DND-41 (cell line): ENCODE measurements around the gene SAMSN1.

Experiments used
- EZH2 ChIP-seq: IDR thresholded peaks from 3 replicates; pipeline ENCODE4 v1.6.1; 2012; ENCODE audit warnings: borderline replicate concordance, low read depth, mild to moderate bottlenecking, moderate library complexity, low read length, inconsistent platforms; ENCODE audit not compliant: severe bottlenecking
- TF ChIP-seq, protein P1 (sequence below): IDR thresholded peaks from 2 replicates; pipeline ENCODE4 v1.5.1; 2012; ENCODE audit warnings: borderline replicate concordance, low read length, moderate library complexity, mild to moderate bottlenecking; ENCODE audit not compliant: poor library complexity, severe bottlenecking; ENCODE audit errors: extremely low read depth

- TF ChIP-seq, protein P1, sequence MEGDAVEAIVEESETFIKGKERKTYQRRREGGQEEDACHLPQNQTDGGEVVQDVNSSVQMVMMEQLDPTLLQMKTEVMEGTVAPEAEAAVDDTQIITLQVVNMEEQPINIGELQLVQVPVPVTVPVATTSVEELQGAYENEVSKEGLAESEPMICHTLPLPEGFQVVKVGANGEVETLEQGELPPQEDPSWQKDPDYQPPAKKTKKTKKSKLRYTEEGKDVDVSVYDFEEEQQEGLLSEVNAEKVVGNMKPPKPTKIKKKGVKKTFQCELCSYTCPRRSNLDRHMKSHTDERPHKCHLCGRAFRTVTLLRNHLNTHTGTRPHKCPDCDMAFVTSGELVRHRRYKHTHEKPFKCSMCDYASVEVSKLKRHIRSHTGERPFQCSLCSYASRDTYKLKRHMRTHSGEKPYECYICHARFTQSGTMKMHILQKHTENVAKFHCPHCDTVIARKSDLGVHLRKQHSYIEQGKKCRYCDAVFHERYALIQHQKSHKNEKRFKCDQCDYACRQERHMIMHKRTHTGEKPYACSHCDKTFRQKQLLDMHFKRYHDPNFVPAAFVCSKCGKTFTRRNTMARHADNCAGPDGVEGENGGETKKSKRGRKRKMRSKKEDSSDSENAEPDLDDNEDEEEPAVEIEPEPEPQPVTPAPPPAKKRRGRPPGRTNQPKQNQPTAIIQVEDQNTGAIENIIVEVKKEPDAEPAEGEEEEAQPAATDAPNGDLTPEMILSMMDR: no peak
- no peak for TF ChIP-seq EZH2
Measured at GRCh38 chr21:14569026-14569621, 23.0 kb upstream of the SAMSN1 start.
